ENCODE measurements around the gene S1PR4. TPM values are rescaled to one million over a fixed set of nuclear protein-coding genes. Genes with fewer than 3 reads are reported as not detected.

The S1PR4 gene
- polyA plus RNA-seq, 2 donors, result 1.5 to 2.4 TPM

DNA sequence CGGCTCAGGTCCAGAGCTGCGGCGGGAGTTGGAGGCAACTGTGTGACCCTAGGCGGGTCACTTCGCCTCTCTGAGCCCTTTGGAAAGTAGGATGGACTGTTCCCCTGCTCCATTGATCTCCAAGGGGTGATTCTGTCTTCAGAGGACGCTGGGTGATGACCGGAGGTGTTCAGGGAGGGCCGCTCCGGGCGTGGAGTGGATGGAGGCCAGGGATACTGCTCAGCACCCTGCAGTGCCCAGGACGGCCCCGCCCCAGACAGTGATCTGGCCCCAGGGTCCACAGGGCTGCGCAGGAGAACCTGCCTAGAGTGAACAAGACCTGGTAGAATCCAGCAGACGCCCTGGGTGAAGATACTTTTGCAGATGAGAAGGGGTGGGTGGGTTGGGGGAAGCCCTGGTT lies 14.1 kb downstream of the S1PR4 start:
- Histone ChIP-seq H3K4me3 (ENCODE audit: low read depth in 1 of 2, low read length in 2 of 2) (no peak overlapping the region), H3K4me1 (ENCODE audit: control insufficient read depth in 2 of 2, insufficient read depth in 2 of 2, low read length in 1 of 2) (peaks cover 4 to 11% of the 10 kb centered on the region in 2 donors), H3K9me3 (ENCODE audit: control insufficient read depth in 2 of 2, insufficient read depth in 1 of 2, low read depth in 1 of 2, low read length in 1 of 2) (no peaks in the 10 kb centered on the region), H3K36me3 (ENCODE audit: control insufficient read depth in 2 of 2, insufficient read depth in 2 of 2, low read length in 1 of 2) (peaks cover 0 to 36% of the 10 kb centered on the region in 2 donors), H3K27ac (ENCODE audit: low read depth in 2 of 2, low read length in 1 of 2) (no peak overlapping the region), H3K27me3 (ENCODE audit: control insufficient read depth in 1 of 2, insufficient read depth in 2 of 2, low read length in 2 of 2) (no peaks in the 10 kb centered on the region)
- 94% methylated on average over 14 of the region's 14 CpGs for WGBS, 2 donors

DNA sequence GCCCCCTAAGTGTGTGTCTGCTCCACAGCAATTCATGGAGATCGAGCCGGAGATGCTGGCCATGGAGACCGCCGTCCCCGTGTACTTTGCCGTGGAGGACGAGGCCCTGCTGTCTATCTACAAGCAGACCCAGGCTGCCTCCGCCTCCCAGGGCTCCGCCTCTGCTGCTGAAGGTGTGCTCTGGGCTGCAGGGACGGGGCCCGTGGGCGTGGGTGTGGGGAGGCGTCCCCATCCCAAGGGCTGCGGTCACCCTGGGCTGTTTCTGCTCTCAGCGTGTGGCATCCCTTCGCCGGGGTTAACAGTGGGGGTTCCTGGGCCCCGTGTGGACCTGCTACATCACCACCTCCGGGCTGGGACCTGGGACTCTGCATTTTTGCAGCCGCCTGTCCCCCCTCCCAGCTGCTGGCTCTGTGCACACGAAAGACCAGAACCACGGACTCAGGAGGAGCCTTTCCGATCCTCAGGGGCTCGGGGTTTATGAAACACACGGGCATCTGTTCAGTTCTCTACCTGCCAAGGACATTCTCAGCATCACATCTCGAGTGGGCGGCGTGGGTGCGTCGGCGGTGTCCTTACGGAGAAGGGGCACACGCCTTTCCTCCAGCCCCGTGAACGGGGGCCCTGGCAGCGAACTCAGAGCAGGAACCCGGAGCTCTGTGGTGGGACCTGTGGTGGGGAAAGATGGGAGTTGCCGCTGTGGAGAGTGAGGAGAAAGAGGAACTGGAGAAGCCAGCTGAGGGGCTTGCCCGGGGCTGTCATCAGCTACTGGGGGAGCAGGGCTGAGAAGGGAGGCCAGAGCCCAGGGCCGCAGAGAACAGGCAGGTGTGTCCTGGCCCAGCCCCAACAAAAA lies 14.9 kb downstream of the S1PR4 start:
- H3K36me3 ChIP-seq (ENCODE audit: control insufficient read depth in 2 of 2, insufficient read depth in 2 of 2, low read length in 1 of 2), result peaks cover 0 to 36% of the 10 kb centered on the region in 2 donors
- no peaks in the 10 kb centered on the region for H3K9me3 ChIP-seq (ENCODE audit: control insufficient read depth in 2 of 2, insufficient read depth in 1 of 2, low read depth in 1 of 2, low read length in 1 of 2)
- H3K4me3 ChIP-seq (ENCODE audit: low read depth in 1 of 2, low read length in 2 of 2), result no peak overlapping the region
- peaks cover 0 to 9% of the 10 kb centered on the region in 2 donors for H3K4me1 ChIP-seq (ENCODE audit: control insufficient read depth in 2 of 2, insufficient read depth in 2 of 2, low read length in 1 of 2)
- no peaks in the 10 kb centered on the region for H3K27me3 ChIP-seq (ENCODE audit: control insufficient read depth in 1 of 2, insufficient read depth in 2 of 2, low read length in 2 of 2)
- 88 to 90% methylated on average over 40 of the region's 40 CpGs for WGBS, 2 donors
- no peak overlapping the region for H3K27ac ChIP-seq (ENCODE audit: low read depth in 2 of 2, low read length in 1 of 2)

GRCh38 chr19:3194106-3195087 lies 15.8 kb downstream of the S1PR4 start:
- H3K4me1 ChIP-seq (ENCODE audit: control insufficient read depth in 2 of 2, insufficient read depth in 2 of 2, low read length in 1 of 2), result peaks cover 0 to 4% of the 10 kb centered on the region in 2 donors
- H3K36me3 ChIP-seq (ENCODE audit: control insufficient read depth in 2 of 2, insufficient read depth in 2 of 2, low read length in 1 of 2), result peaks cover 0 to 43% of the 10 kb centered on the region in 2 donors
- no peaks in the 10 kb centered on the region for H3K9me3 ChIP-seq (ENCODE audit: control insufficient read depth in 2 of 2, insufficient read depth in 1 of 2, low read depth in 1 of 2, low read length in 1 of 2)
- H3K27ac ChIP-seq (ENCODE audit: low read depth in 2 of 2, low read length in 1 of 2), result no peak overlapping the region
- no peak overlapping the region for H3K4me3 ChIP-seq (ENCODE audit: low read depth in 1 of 2, low read length in 2 of 2)
- 93 to 94% methylated on average over 17 of the region's 17 CpGs for WGBS, 2 donors
- H3K27me3 ChIP-seq (ENCODE audit: control insufficient read depth in 1 of 2, insufficient read depth in 2 of 2, low read length in 2 of 2), result no peaks in the 10 kb centered on the region

- peaks cover 0 to 36% of the 10 kb centered on the region in 2 donors for H3K36me3 ChIP-seq (ENCODE audit: control insufficient read depth in 2 of 2, insufficient read depth in 2 of 2, low read length in 1 of 2)
These were observed 17.7 kb downstream of the S1PR4 start for GRCh38 chr19:3196064-3196932.

GRCh38 chr19:3196933-3197205 lies 18.3 kb downstream of the S1PR4 start:
- Histone ChIP-seq H3K4me3 (ENCODE audit: low read depth in 1 of 2, low read length in 2 of 2) (no peak overlapping the region), H3K36me3 (ENCODE audit: control insufficient read depth in 2 of 2, insufficient read depth in 2 of 2, low read length in 1 of 2) (peaks cover 0 to 37% of the 10 kb centered on the region in 2 donors), H3K4me1 (ENCODE audit: control insufficient read depth in 2 of 2, insufficient read depth in 2 of 2, low read length in 1 of 2) (peaks cover 0 to 2% of the 10 kb centered on the region in 2 donors), H3K27ac (ENCODE audit: low read depth in 2 of 2, low read length in 1 of 2) (no peak overlapping the region), H3K27me3 (ENCODE audit: control insufficient read depth in 1 of 2, insufficient read depth in 2 of 2, low read length in 2 of 2) (no peaks in the 10 kb centered on the region), H3K9me3 (ENCODE audit: control insufficient read depth in 2 of 2, insufficient read depth in 1 of 2, low read depth in 1 of 2, low read length in 1 of 2) (no peaks in the 10 kb centered on the region)
- WGBS, 2 donors, result 94 to 95% methylated on average over 14 of the region's 14 CpGs

More at GRCh38 chr19:3196064-3196932, 17.7 kb downstream of the S1PR4 start:
- H3K27me3 ChIP-seq (ENCODE audit: control insufficient read depth in 1 of 2, insufficient read depth in 2 of 2, low read length in 2 of 2), result no peaks in the 10 kb centered on the region
- peaks cover 0 to 2% of the 10 kb centered on the region in 2 donors for H3K4me1 ChIP-seq (ENCODE audit: control insufficient read depth in 2 of 2, insufficient read depth in 2 of 2, low read length in 1 of 2)
- H3K27ac ChIP-seq (ENCODE audit: low read depth in 2 of 2, low read length in 1 of 2), result no peak overlapping the region
- no peak overlapping the region for H3K4me3 ChIP-seq (ENCODE audit: low read depth in 1 of 2, low read length in 2 of 2)
- H3K9me3 ChIP-seq (ENCODE audit: control insufficient read depth in 2 of 2, insufficient read depth in 1 of 2, low read depth in 1 of 2, low read length in 1 of 2), result no peaks in the 10 kb centered on the region
- 90 to 92% methylated on average over 42 of the region's 42 CpGs for WGBS, 2 donors

DNA sequence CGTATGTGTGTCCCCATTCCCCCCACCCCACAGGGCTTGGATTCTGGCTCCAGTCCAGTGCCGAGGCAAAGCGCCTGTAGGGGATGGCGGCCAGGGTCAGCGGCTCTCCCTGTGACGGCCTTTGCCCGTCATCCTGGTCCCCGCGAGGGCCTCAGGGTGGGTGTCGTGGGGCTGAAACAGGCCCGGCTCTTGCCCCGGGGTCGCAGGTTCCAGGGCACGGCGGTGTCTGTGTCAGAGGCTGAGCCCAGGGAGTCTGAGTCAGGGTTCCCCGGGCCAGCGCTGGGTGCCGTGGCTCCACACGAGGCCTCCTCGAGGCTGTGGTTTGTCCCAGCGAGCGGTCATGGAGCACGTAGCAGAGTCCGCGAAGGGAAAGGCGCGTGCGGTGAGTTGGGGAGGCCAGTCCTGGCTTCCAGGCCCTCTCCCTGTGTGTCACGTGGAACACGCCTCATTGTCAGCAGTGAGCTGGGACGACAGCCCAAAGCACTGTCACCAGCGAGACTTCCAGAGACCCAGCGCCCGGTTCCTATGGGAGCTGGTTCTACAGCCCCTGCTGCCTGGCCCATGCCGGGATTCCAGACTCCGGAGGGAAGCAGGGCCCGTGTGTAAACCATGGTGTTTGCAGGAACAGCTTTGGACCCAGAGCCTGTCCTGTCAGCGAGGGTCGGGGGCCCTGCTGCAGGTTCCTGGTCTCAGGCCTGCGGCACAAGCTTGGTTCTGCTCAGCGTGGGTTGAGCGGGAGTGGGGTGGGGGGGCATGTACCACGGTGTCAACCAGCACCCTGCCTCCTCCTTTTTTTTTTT lies 20.5 kb downstream of the S1PR4 start:
- Histone ChIP-seq H3K4me3 (ENCODE audit: low read depth in 1 of 2, low read length in 2 of 2) (no peak overlapping the region), H3K27ac (ENCODE audit: low read depth in 2 of 2, low read length in 1 of 2) (no peak overlapping the region), H3K9me3 (ENCODE audit: control insufficient read depth in 2 of 2, insufficient read depth in 1 of 2, low read depth in 1 of 2, low read length in 1 of 2) (no peaks in the 10 kb centered on the region), H3K27me3 (ENCODE audit: control insufficient read depth in 1 of 2, insufficient read depth in 2 of 2, low read length in 2 of 2) (no peaks in the 10 kb centered on the region), H3K4me1 (ENCODE audit: control insufficient read depth in 2 of 2, insufficient read depth in 2 of 2, low read length in 1 of 2) (peaks cover 0 to 2% of the 10 kb centered on the region in 2 donors), H3K36me3 (ENCODE audit: control insufficient read depth in 2 of 2, insufficient read depth in 2 of 2, low read length in 1 of 2) (peaks cover 0 to 33% of the 10 kb centered on the region in 2 donors)
- WGBS, 2 donors, result 91% methylated on average over 42 to 43 of the region's 43 CpGs

- Histone ChIP-seq H3K27me3 (ENCODE audit: control insufficient read depth in 1 of 2, insufficient read depth in 2 of 2, low read length in 2 of 2) (no peaks in the 10 kb centered on the region), H3K9me3 (ENCODE audit: control insufficient read depth in 2 of 2, insufficient read depth in 1 of 2, low read depth in 1 of 2, low read length in 1 of 2) (no peaks in the 10 kb centered on the region), H3K4me1 (ENCODE audit: control insufficient read depth in 2 of 2, insufficient read depth in 2 of 2, low read length in 1 of 2) (peaks cover 0 to 2% of the 10 kb centered on the region in 2 donors), H3K4me3 (ENCODE audit: low read depth in 1 of 2, low read length in 2 of 2) (no peak overlapping the region), H3K27ac (ENCODE audit: low read depth in 2 of 2, low read length in 1 of 2) (no peak overlapping the region), H3K36me3 (ENCODE audit: control insufficient read depth in 2 of 2, insufficient read depth in 2 of 2, low read length in 1 of 2) (peaks cover 6 to 42% of the 10 kb centered on the region in 2 donors)
- 95 to 97% methylated on average over 35 to 39 of the region's 39 CpGs for WGBS, 2 donors
These were observed 22.6 kb downstream of the S1PR4 start for GRCh38 chr19:3201072-3201700.

- Histone ChIP-seq H3K4me3 (ENCODE audit: low read depth in 1 of 2, low read length in 2 of 2) (no peak overlapping the region), H3K4me1 (ENCODE audit: control insufficient read depth in 2 of 2, insufficient read depth in 2 of 2, low read length in 1 of 2) (peaks cover 0 to 2% of the 10 kb centered on the region in 2 donors), H3K9me3 (ENCODE audit: control insufficient read depth in 2 of 2, insufficient read depth in 1 of 2, low read depth in 1 of 2, low read length in 1 of 2) (no peaks in the 10 kb centered on the region), H3K27ac (ENCODE audit: low read depth in 2 of 2, low read length in 1 of 2) (no peak overlapping the region), H3K27me3 (ENCODE audit: control insufficient read depth in 1 of 2, insufficient read depth in 2 of 2, low read length in 2 of 2) (no peaks in the 10 kb centered on the region), H3K36me3 (ENCODE audit: control insufficient read depth in 2 of 2, insufficient read depth in 2 of 2, low read length in 1 of 2) (peaks cover 6 to 41% of the 10 kb centered on the region in 2 donors)
- WGBS, 2 donors, result 95 to 96% methylated on average over 14 of the region's 14 CpGs
These were observed 23.3 kb downstream of the S1PR4 start for GRCh38 chr19:3201911-3202310.
